K562 (cell line): ENCODE results near the gene DNAJB12. TPM values are rescaled to one million over a fixed set of nuclear protein-coding genes. Genes with fewer than 3 reads are reported as not detected.
A peak's percentile ranks its signal among the peaks of the same experiment; 100 is the strongest.

Source experiments
- ATAC-seq: fragments of 200-7000 bp; cut with Tn5 transposase; 3 replicates; pipeline ENCODE4 v1.9.1; 2020; ENCODE audit warnings: moderate library complexity
- BruUV-seq: library from RNA; stranded (reverse); fragments of 400-500 nt; replicated peaks from 2 replicates; lab custom pipeline; 2021; lab: Mats Ljungman, UMichigan
- CTCF ChIA-PET: fragments of 300-600 bp; formaldehyde crosslinking; extraction: SDS; loops from one replicate; lab custom pipeline; 2021; ENCODE audit warnings: low intra/inter-chr PET ratio; lab: Yijun Ruan, JAX
- POLR2A ChIA-PET: fragments of 300-600, 350-650 bp; sonication (Branson Sonifier 250); formaldehyde crosslinking; extraction: SDS; loops from one replicate; lab custom pipeline; 2021; ENCODE audit warnings: antibody characterized with exemption, inconsistent platforms; lab: Yijun Ruan, JAX
- DNase-seq, 4 experiments: peaks; one replicate each; pipeline versions ENCODE4 v3.0.0 to v3.0.0-alpha.2; 2011 to 2018; ENCODE audit warnings: low spot score in 3 of 4, mixed read lengths in 3 of 4; ENCODE audit errors: extremely low read depth in 1 of 4
- FAIRE-seq: peaks from 2 replicates; lab custom pipeline; 2011; peaks lifted over from hg19 to GRCh38; lab: Jason Lieb, UNC
- H2AFZ ChIP-seq: 2 replicates; pipeline ENCODE4 v1.6.0; 2011; ENCODE audit warnings: low read depth, low read length, control low read depth, inconsistent platforms
- H3K27ac ChIP-seq: fragments of 200-600 bp; 3 replicates; pipeline ENCODE4 v1.8.0; 2011; ENCODE audit warnings: low read depth, mild to moderate bottlenecking, control low read depth, inconsistent platforms, low read length, moderate library complexity, mixed read lengths; ENCODE audit errors: extremely low read depth
- H3K27me3 ChIP-seq, 2 experiments: fragments of 300-600 bp in 1 of 2; 2 replicates in 1 of 2; 3 replicates in 1 of 2; pipeline versions ENCODE4 v1.6.0 to v1.8.0; 2011; ENCODE audit warnings: inconsistent platforms in 2 of 2, low read length in 2 of 2, mild to moderate bottlenecking in 1 of 2, mixed read lengths in 1 of 2, moderate library complexity in 1 of 2; ENCODE audit not compliant: control insufficient read depth in 2 of 2, insufficient read depth in 2 of 2
- H3K36me3 ChIP-seq: fragments of 300-600 bp; 3 replicates; pipeline ENCODE4 v1.8.0; 2011; ENCODE audit warnings: mild to moderate bottlenecking, low read length, inconsistent platforms; ENCODE audit not compliant: control insufficient read depth, insufficient read depth
- H3K4me1 ChIP-seq, 2 experiments: fragments of 200-600 bp in 1 of 2; replicated peaks in 1 of 2; 2 replicates in 1 of 2; 3 replicates in 1 of 2; pipeline versions ENCODE4 v1.5.1 to v1.8.0; 2011; ENCODE audit warnings: inconsistent platforms in 2 of 2, low read length in 2 of 2, mild to moderate bottlenecking in 1 of 2, mixed read lengths in 1 of 2, moderate library complexity in 1 of 2; ENCODE audit not compliant: control insufficient read depth in 2 of 2, insufficient read depth in 2 of 2
- H3K4me2 ChIP-seq: 2 replicates; pipeline ENCODE4 v1.6.1; 2011; ENCODE audit warnings: low read length, control low read depth, inconsistent platforms, mixed read lengths; ENCODE audit not compliant: insufficient read depth
- H3K4me3 ChIP-seq: fragments of 200-600 bp; sonication (generic), shearing (Covaris generic); 2 replicates; pipeline ENCODE4 v1.5.1; 2016; ENCODE audit warnings: control low read depth, inconsistent platforms
- H3K79me2 ChIP-seq: fragments of 200-600 bp; 3 replicates; pipeline ENCODE4 v1.8.0; 2011; ENCODE audit warnings: low read length, inconsistent platforms; ENCODE audit not compliant: control insufficient read depth, insufficient read depth
- H3K9ac ChIP-seq, 2 experiments: 2 replicates each; pipeline versions ENCODE4 v1.6.0 to v1.6.1; 2011; ENCODE audit warnings: low read depth in 2 of 2, low read length in 2 of 2, control low read depth in 1 of 2, inconsistent platforms in 1 of 2, mild to moderate bottlenecking in 1 of 2, mixed read lengths in 1 of 2; ENCODE audit not compliant: insufficient read depth in 1 of 2
- H3K9me1 ChIP-seq: one replicate; pipeline ENCODE4 v1.6.0; 2011; ENCODE audit warnings: inconsistent platforms, mild to moderate bottlenecking, low read length, moderate library complexity; ENCODE audit not compliant: control insufficient read depth, insufficient read depth
- H3K9me3 ChIP-seq: replicated peaks from 2 replicates; pipeline ENCODE4 v1.5.1; 2011; ENCODE audit warnings: low read depth, low read length, inconsistent platforms; ENCODE audit not compliant: control insufficient read depth, insufficient read depth
- H4K20me1 ChIP-seq: replicated peaks from 2 replicates; pipeline ENCODE4 v1.6.1; 2011; ENCODE audit warnings: low read length, inconsistent platforms, mixed read lengths; ENCODE audit not compliant: control insufficient read depth, insufficient read depth
- ATF4 ChIP-seq: fragments of 450-650 bp; formaldehyde crosslinking; IDR thresholded peaks from 2 replicates; pipeline ENCODE4 v1.4.0; 2022; ENCODE audit warnings: mild to moderate bottlenecking, moderate library complexity
- BCL6 ChIP-seq: fragments of 250-450 bp; sonication (Bioruptor Pico); IDR thresholded peaks from 2 replicates; pipeline ENCODE4 v1.4.0; 2020
- DDX20 ChIP-seq: fragments of 450-650 bp; IDR thresholded peaks from 2 replicates; pipeline ENCODE4 v1.6.1; 2016; ENCODE audit warnings: missing genetic modification characterization, low read depth, mild to moderate bottlenecking, missing compliant biosample characterization, moderate library complexity
- HDGF ChIP-seq: fragments of 450-650 bp; IDR thresholded peaks from 2 replicates; pipeline ENCODE4 v1.6.1; 2016
- HMBOX1 ChIP-seq: sonication (generic); IDR thresholded peaks from 2 replicates; pipeline ENCODE4 v1.6.1; 2016
- JUND ChIP-seq, 2 experiments: IDR thresholded peaks; 2 replicates in 1 of 2; 3 replicates in 1 of 2; pipeline ENCODE4 v1.6.1; 2011; ENCODE audit warnings: borderline replicate concordance in 2 of 2, low read depth in 2 of 2, low read length in 2 of 2, improper control_type of control experiment in 1 of 2, missing biosample characterization in 1 of 2, missing genetic modification characterization in 1 of 2, missing genetic modification reagents in 1 of 2
- SMARCB1 ChIP-seq: IDR thresholded peaks from 2 replicates; pipeline ENCODE4 v1.6.1; 2011; ENCODE audit warnings: improper control_type of control experiment, low read depth; ENCODE audit not compliant: insufficient read length
- SNIP1 ChIP-seq: fragments of 450-650 bp; IDR thresholded peaks from 2 replicates; pipeline ENCODE4 v1.7.1; 2017; ENCODE audit warnings: low read depth, mild to moderate bottlenecking
- TAF7 ChIP-seq: fragments of 450-650 bp; IDR thresholded peaks from 2 replicates; pipeline ENCODE4 v1.6.1; 2016; ENCODE audit warnings: missing genetic modification characterization, missing compliant biosample characterization
- TEAD2 ChIP-seq: fragments of 450-650 bp; IDR thresholded peaks from 2 replicates; pipeline ENCODE4 v1.6.1; 2016; ENCODE audit warnings: missing genetic modification characterization, control low read depth, missing compliant biosample characterization
- USF2 ChIP-seq: sonication (generic); formaldehyde crosslinking; IDR thresholded peaks from 2 replicates; pipeline ENCODE4 v1.5.0; 2020; ENCODE audit warnings: missing genetic modification reagents
- ZNF175 ChIP-seq: fragments of 200-800 bp; sonication (Bioruptor generic); IDR thresholded peaks from 2 replicates; pipeline ENCODE4 v1.6.1; 2016; ENCODE audit warnings: low read depth, mild to moderate bottlenecking, missing genetic modification characterization, missing compliant biosample characterization
- ZNF197 ChIP-seq: fragments of 200-800 bp; sonication (Bioruptor generic); IDR thresholded peaks from 2 replicates; pipeline ENCODE4 v1.6.1; 2016; ENCODE audit warnings: low read depth, missing genetic modification characterization, missing compliant biosample characterization
- ZNF24 ChIP-seq: fragments of 450-650 bp; IDR thresholded peaks from 2 replicates; pipeline ENCODE4 v1.6.1; 2016
- ZNF444 ChIP-seq: fragments of 250-450 bp; sonication (Bioruptor Pico); IDR thresholded peaks from 2 replicates; pipeline ENCODE4 v1.4.0; 2020; ENCODE audit warnings: mild to moderate bottlenecking, moderate library complexity
- ZNF76 ChIP-seq: fragments of 250-450 bp; sonication (Bioruptor Pico); IDR thresholded peaks from 2 replicates; pipeline ENCODE4 v1.4.0; 2020; ENCODE audit warnings: mild to moderate bottlenecking, moderate library complexity, borderline replicate concordance
- WGBS: fragments of 100-300 bp; shearing (Covaris generic); methylation state at CpG from one replicate; pipeline ENCODE4 v1.1.6; 2016; ENCODE audit warnings: low coverage, mixed read lengths; ENCODE audit not compliant: insufficient coverage; ENCODE audit errors: missing lambda C conversion rate; 5-methylcytosine and 5-hydroxymethylcytosine counted together
- in situ Hi-C: fragments of 300-500 bp; cut with MboI; formaldehyde crosslinking; loops from 4 replicates; pipeline ENCODE4 v1.15.0; 2018; ENCODE audit warnings: inconsistent platforms, mixed read lengths
- intact Hi-C: fragments of 100-400 bp; cut with micrococcal nuclease; formaldehyde crosslinking; loops from 2 replicates; pipeline ENCODE4 v1.14.2; 2022
- polyA plus RNA-seq, 8 experiments: library from polyadenylated mRNA; depleted of rRNA in 4 of 8; stranded (reverse) in 5 of 8; unstranded in 3 of 8; fragments of >200 nt; fragmentation: Nextera tagmentation in 2 of 8; fragmentation: Illumina TruSeq in 1 of 8; extraction: Ambion mirVana in 2 of 8; extraction: Trizol in 1 of 8; gene quantifications; 2 replicates each; pipeline versions ENCODE4 v1.2.1 to v1.2.3, GENCODE V29; 2011 to 2014; ENCODE audit warnings: inconsistent platforms in 1 of 8, missing spikeins in 1 of 8
- total RNA-seq, 7 experiments: library from RNA; depleted of rRNA in 6 of 7; stranded (reverse); fragments of >200 nt in 6 of 7; fragmentation: Illumina TruSeq in 2 of 7; extraction: Trizol in 2 of 7; gene quantifications; 2 replicates each; pipeline versions ENCODE4 v1.2.1 to v1.2.3, GENCODE V29; 2011 to 2021; ENCODE audit warnings: low replicate concordance in 1 of 7
- TF ChIP-seq, protein P1 (sequence below): fragments of 450-650 bp; formaldehyde crosslinking; IDR thresholded peaks from 2 replicates; pipeline ENCODE4 v1.4.0; 2022; ENCODE audit warnings: missing genetic modification characterization

DNAJB12 gene
- total and polyA plus RNA-seq, 9 of the 15 experiments (the other 6 are each of a cell fraction or from before 2014, with no cell fraction given): 3.5 to 31.5 (median 20.3) TPM

- Histone ChIP-seq H3K27me3 (no peaks in the 10 kb centered on the region), H2AFZ (peak overlapping the region; percentile 90), H3K79me2 (no peaks in the 10 kb centered on the region), H3K36me3 (no peaks in the 10 kb centered on the region), H3K9me3 (no peaks in the 10 kb centered on the region), H3K9ac (peak overlapping the region; percentile 69 to 70), H3K27ac (peak overlapping the region; percentile 87), H3K4me1 (peaks cover 42 to 57% of the 10 kb centered on the region in 2 experiments), H3K4me2 (no peak overlapping the region), H3K9me1 (no peaks in the 10 kb centered on the region), H3K4me3 (no peak overlapping the region), H4K20me1 (no peaks in the 10 kb centered on the region)
- in situ Hi-C loops (no loop called here), intact Hi-C loops (no loop called here)
- FAIRE-seq: no peak
- POLR2A ChIA-PET: interaction anchor here (1.0 to 10.0 kb wide), 6 partner anchors 10 to 49 kb away, joined by 4 to 199 read pairs (median 24); partner anchors contain the start of gene DDIT4
- WGBS: 69% methylated on average over 20 of the region's 21 CpGs
- no TSS peak for BruUV-seq
- ATAC-seq: no peak
- no peak for DNase-seq
- CTCF ChIA-PET: no interaction called here
- TF ChIP-seq ZNF444 (CRISPR knock-in tag) (0 out of 2 replicates have a peak, but pooled peaks have one; percentile 6), SNIP1 (no peak), TAF7 (peak; percentile 27; the same call in 1 of the 2 replicates), ZNF197 (CRISPR knock-in tag) (no peak), JUND (IDR thresholded peaks at IDR 0.05; ENCODE audit: borderline replicate concordance, low read depth, low read length) (peak; percentile 18; the same call in 1 of the 2 replicates), JUND (tag; IDR thresholded peaks at IDR 0.05; ENCODE audit: borderline replicate concordance, low read depth, low read length) (0 out of 3 replicates have a peak, but pooled peaks have one; percentile 9), TEAD2 (tag) (peak; percentile 46; the same call in 1 of the 2 replicates), ZNF76 (CRISPR knock-in tag) (no peak), ZNF175 (CRISPR knock-in tag) (peak; percentile 61), ZNF24 (no peak), HDGF (peak; percentile 59; the same call in 1 of the 2 replicates), ATF4 (CRISPR knock-in tag) (0 out of 2 replicates have a peak, but pooled peaks have one; percentile 2), HMBOX1 (no peak), DDX20 (tag) (no peak), USF2 (0 out of 2 replicates have a peak, but pooled peaks have one; percentile 7), SMARCB1 (no peak), BCL6 (CRISPR knock-in tag) (no peak)
- TF ChIP-seq, protein P1, sequence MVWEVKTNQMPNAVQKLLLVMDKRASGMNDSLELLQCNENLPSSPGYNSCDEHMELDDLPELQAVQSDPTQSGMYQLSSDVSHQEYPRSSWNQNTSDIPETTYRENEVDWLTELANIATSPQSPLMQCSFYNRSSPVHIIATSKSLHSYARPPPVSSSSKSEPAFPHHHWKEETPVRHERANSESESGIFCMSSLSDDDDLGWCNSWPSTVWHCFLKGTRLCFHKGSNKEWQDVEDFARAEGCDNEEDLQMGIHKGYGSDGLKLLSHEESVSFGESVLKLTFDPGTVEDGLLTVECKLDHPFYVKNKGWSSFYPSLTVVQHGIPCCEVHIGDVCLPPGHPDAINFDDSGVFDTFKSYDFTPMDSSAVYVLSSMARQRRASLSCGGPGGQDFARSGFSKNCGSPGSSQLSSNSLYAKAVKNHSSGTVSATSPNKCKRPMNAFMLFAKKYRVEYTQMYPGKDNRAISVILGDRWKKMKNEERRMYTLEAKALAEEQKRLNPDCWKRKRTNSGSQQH: 0 out of 2 replicates have a peak, but pooled peaks have one; percentile 33
These were observed 45.2 kb downstream of the DNAJB12 start for GRCh38 chr10:72309290-72310240.
